GM12878 (cell line): Measurements from ENCODE around the gene CTNNA2. TPM values are rescaled to one million over a fixed set of nuclear protein-coding genes. Genes with fewer than 3 reads are reported as not detected.

Source experiments
- ATAC-seq: fragments of 200-7000 bp; cut with Tn5 transposase; 3 replicates; pipeline ENCODE4 v1.9.1; 2020; ENCODE audit warnings: mild to moderate bottlenecking, moderate library complexity
- BruUV-seq: library from RNA; stranded (reverse); fragments of 400-500 nt; replicated peaks from 2 replicates; lab custom pipeline; 2021; lab: Mats Ljungman, UMichigan
- CTCF ChIA-PET: fragments of 300-600 bp; sonication (Branson Sonifier 250); formaldehyde crosslinking; extraction: SDS; loops from one replicate; lab custom pipeline; 2021; ENCODE audit warnings: inconsistent platforms; lab: Yijun Ruan, JAX
- POLR2A ChIA-PET: fragments of 350-600 bp; formaldehyde crosslinking; extraction: SDS; loops from one replicate; lab custom pipeline; 2021; ENCODE audit warnings: inconsistent platforms; lab: Charles Lee
- RAD21 ChIA-PET: fragments of 300-600 bp; sonication (Branson Sonifier 250); formaldehyde crosslinking; loops from one replicate; lab custom pipeline; 2023; ENCODE audit warnings: antibody characterized with exemption; ENCODE audit not compliant: unreplicated experiment; lab: Charles Lee
- SMC1A ChIA-PET: fragments of 300-600 bp; sonication (Branson Sonifier 250); formaldehyde crosslinking; loops from one replicate; lab custom pipeline; 2023; ENCODE audit not compliant: unreplicated experiment, uncharacterized antibody; lab: Charles Lee
- DNase-seq: peaks from one replicate; pipeline ENCODE4 v3.0.0-alpha.2; 2011; ENCODE audit warnings: low read depth, low spot score
- FAIRE-seq: peaks from 3 replicates; lab custom pipeline; 2011; peaks lifted over from hg19 to GRCh38; lab: Jason Lieb, UNC
- H2AFZ ChIP-seq: 2 replicates; pipeline ENCODE4 v1.6.0; 2011; ENCODE audit warnings: low read depth, low read length, control low read depth; ENCODE audit not compliant: control insufficient read depth
- H3K27ac ChIP-seq: 2 replicates; pipeline ENCODE4 v1.5.1; 2011; ENCODE audit warnings: control low read depth; ENCODE audit not compliant: control insufficient read depth, insufficient read depth
- H3K27me3 ChIP-seq, 2 experiments: replicated peaks in 1 of 2; 2 replicates each; pipeline versions ENCODE4 v1.6.0 to v1.6.1; 2011; ENCODE audit warnings: low read length in 1 of 2; ENCODE audit not compliant: control insufficient read depth in 2 of 2, insufficient read depth in 2 of 2
- H3K36me3 ChIP-seq, 2 experiments: 2 replicates each; pipeline ENCODE4 v1.5.1; 2011; ENCODE audit warnings: low read length in 1 of 2; ENCODE audit not compliant: control insufficient read depth in 2 of 2, insufficient read depth in 2 of 2
- H3K4me1 ChIP-seq: 2 replicates; pipeline ENCODE4 v1.6.1; 2011; ENCODE audit warnings: mild to moderate bottlenecking, low read length, moderate library complexity, mixed read lengths; ENCODE audit not compliant: control insufficient read depth, insufficient read depth
- H3K4me2 ChIP-seq: 2 replicates; pipeline ENCODE4 v1.6.0; 2011; ENCODE audit warnings: control low read depth; ENCODE audit not compliant: control insufficient read depth, insufficient read depth
- H3K4me3 ChIP-seq: fragments of 200-600 bp; sonication (generic); 2 replicates; pipeline ENCODE4 v1.5.1; 2016
- H3K79me2 ChIP-seq: 2 replicates; pipeline ENCODE4 v1.6.0; 2011; ENCODE audit warnings: low read length; ENCODE audit not compliant: control insufficient read depth, insufficient read depth
- H3K9ac ChIP-seq: 2 replicates; pipeline ENCODE4 v1.8.0; 2011; ENCODE audit warnings: low read length, control low read depth, mixed read lengths; ENCODE audit not compliant: control insufficient read depth, insufficient read depth
- H3K9me3 ChIP-seq: replicated peaks from 3 replicates; pipeline ENCODE4 v1.5.1; 2011; ENCODE audit warnings: mild to moderate bottlenecking, low read length; ENCODE audit not compliant: control insufficient read depth, insufficient read depth
- H4K20me1 ChIP-seq: 2 replicates; pipeline ENCODE4 v1.6.0; 2011; ENCODE audit not compliant: control insufficient read depth, insufficient read depth
- BMI1 ChIP-seq: fragments of 450-650 bp; IDR thresholded peaks from 2 replicates; pipeline ENCODE4 v1.6.1; 2016; ENCODE audit warnings: mild to moderate bottlenecking, moderate library complexity, borderline replicate concordance
- CHD4 ChIP-seq: fragments of 200-600 bp; sonication (generic); IDR thresholded peaks from 2 replicates; pipeline ENCODE4 v1.6.1; 2016; ENCODE audit warnings: mild to moderate bottlenecking
- EED ChIP-seq: sonication (generic); IDR thresholded peaks from 2 replicates; pipeline ENCODE4 v1.6.1; 2016; ENCODE audit warnings: antibody characterized with exemption, low read depth
- ETV6 ChIP-seq, 2 experiments: fragments of 450-650 bp in 1 of 2; IDR thresholded peaks in 1 of 2; conservative IDR thresholded peaks in 1 of 2; 2 replicates each; pipeline ENCODE4 v1.6.1; 2014; ENCODE audit warnings: antibody characterized with exemption in 1 of 2, borderline replicate concordance in 1 of 2, low read depth in 1 of 2, mild to moderate bottlenecking in 1 of 2, moderate library complexity in 1 of 2
- HCFC1 ChIP-seq: fragments of 150-350 bp; IDR thresholded peaks from 2 replicates; pipeline ENCODE4 v1.6.1; 2014; ENCODE audit warnings: low read length
- KDM1A ChIP-seq: fragments of 200-600 bp; sonication (generic); IDR thresholded peaks from 2 replicates; pipeline ENCODE4 v1.6.1; 2016; ENCODE audit warnings: borderline replicate concordance
- MYC ChIP-seq: IDR thresholded peaks from 2 replicates; pipeline ENCODE4 v1.6.1; 2011; ENCODE audit warnings: mild to moderate bottlenecking, low read length, moderate library complexity, inconsistent platforms; ENCODE audit not compliant: insufficient read depth, insufficient replicate concordance, insufficient read length, severe bottlenecking
- NFYA ChIP-seq: IDR thresholded peaks from 2 replicates; pipeline ENCODE4 v1.6.1; 2011; ENCODE audit warnings: low read depth, mild to moderate bottlenecking, low read length, improper control_type of control experiment, borderline replicate concordance
- NR2C1 ChIP-seq: fragments of 450-650 bp; IDR thresholded peaks from 2 replicates; pipeline ENCODE4 v1.6.1; 2017; ENCODE audit warnings: antibody characterized with exemption, mild to moderate bottlenecking, moderate library complexity
- PML ChIP-seq: IDR thresholded peaks from 2 replicates; pipeline ENCODE4 v1.6.1; 2012; ENCODE audit warnings: low read length, inconsistent platforms
- SMAD1 ChIP-seq: fragments of 450-650 bp; IDR thresholded peaks from 2 replicates; pipeline ENCODE4 v1.6.1; 2018; ENCODE audit warnings: mild to moderate bottlenecking, low read depth; ENCODE audit not compliant: partially characterized antibody
- STAT3 ChIP-seq: IDR thresholded peaks from 2 replicates; pipeline ENCODE4 v1.6.1; 2011; ENCODE audit warnings: low read depth, low read length, improper control_type of control experiment
- ZNF622 ChIP-seq: fragments of 450-650 bp; IDR thresholded peaks from 2 replicates; pipeline ENCODE4 v1.6.1; 2017; ENCODE audit warnings: mild to moderate bottlenecking, inconsistent platforms
- WGBS: methylation state at CpG from one replicate; pipeline ENCODE4 v1.1.6; 2016; ENCODE audit warnings: low lambda C conversion rate; ENCODE audit not compliant: insufficient replicate concordance, insufficient coverage; ENCODE audit errors: missing lambda C conversion rate; 5-methylcytosine and 5-hydroxymethylcytosine counted together
- in situ Hi-C: fragments of 300-500 bp; cut with MboI; formaldehyde crosslinking; loops from 9 replicates; pipeline ENCODE4 v1.14.3; 2018; ENCODE audit warnings: mixed read lengths
- intact Hi-C: fragments of 100-400 bp; cut with micrococcal nuclease; formaldehyde crosslinking; loops from one replicate; pipeline ENCODE4 v1.14.2; 2022; ENCODE audit not compliant: unreplicated experiment
- polyA plus RNA-seq, 11 experiments: library from polyadenylated mRNA; depleted of rRNA in 4 of 11; unstranded in 6 of 11; stranded (reverse) in 5 of 11; fragments of >200 nt; fragmentation: Nextera tagmentation in 4 of 11; fragmentation: Illumina TruSeq in 1 of 11; extraction: Ambion mirVana in 4 of 11; extraction: Trizol in 1 of 11; gene quantifications; 1 replicate in 1 of 11; 2 replicates in 10 of 11; pipeline versions ENCODE4 v1.2.1 to v1.2.3, GENCODE V29; 2011 to 2016; ENCODE audit warnings: inconsistent platforms in 2 of 11, missing spikeins in 2 of 11, low read depth in 1 of 11
- total RNA-seq, 4 experiments: library from RNA; depleted of rRNA in 3 of 4; stranded (reverse); fragments of >200 nt in 3 of 4; fragmentation: Illumina TruSeq in 1 of 4; extraction: Trizol in 1 of 4; gene quantifications; 2 replicates each; pipeline versions ENCODE4 v1.2.1 to v1.2.3, GENCODE V29; 2013 to 2021
- TF ChIP-seq, protein P1 (sequence below): IDR thresholded peaks from 2 replicates; pipeline ENCODE4 v1.6.1; 2011; ENCODE audit warnings: low read depth, low read length, improper control_type of control experiment, borderline replicate concordance
- TF ChIP-seq, protein P2 (sequence below): IDR thresholded peaks from 2 replicates; pipeline ENCODE4 v1.6.1; 2012; ENCODE audit warnings: low read depth, low read length, improper control_type of control experiment
- TF ChIP-seq, protein P3 (sequence below): fragments of 450-650 bp; IDR thresholded peaks from 2 replicates; pipeline ENCODE4 v1.6.1; 2017; ENCODE audit warnings: mild to moderate bottlenecking, moderate library complexity

CTNNA2 gene
- total and polyA plus RNA-seq, 10 of the 15 experiments (the other 5 are each of a cell fraction or from before 2014, with no cell fraction given): 2.4 to 36.2 (median 6.6) TPM

DNA sequence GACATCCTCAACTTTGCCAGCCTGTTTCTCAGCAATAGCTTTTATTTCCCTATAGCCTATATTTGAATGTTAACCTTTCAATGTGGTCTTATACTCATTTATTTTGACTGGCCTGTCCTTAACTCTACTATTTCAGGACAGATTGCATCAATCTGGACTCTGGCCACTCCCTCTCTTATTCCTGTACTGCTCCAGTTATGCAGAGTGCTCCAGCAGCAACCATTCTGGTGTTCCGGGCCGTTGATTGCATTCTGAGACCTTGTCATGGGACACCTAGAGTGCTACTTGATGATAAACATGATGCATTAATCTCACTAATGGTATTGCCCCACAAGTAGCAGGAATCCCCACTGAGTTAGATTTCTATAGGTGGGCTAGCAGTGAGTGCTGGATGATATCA is 428.3 kb downstream of the CTNNA2 start:
- H3K9ac ChIP-seq: no peak overlapping the region
- H3K9me3 ChIP-seq: no peaks in the 10 kb centered on the region
- ChIA-PET SMC1A (no interaction called here), RAD21 (no interaction called here), CTCF (no interaction called here), POLR2A (no interaction called here)
- no peak for FAIRE-seq
- H3K79me2 ChIP-seq: no peaks in the 10 kb centered on the region
- TF ChIP-seq NFYA (no peak), KDM1A (no peak), ZNF622 (no peak), STAT3 (no peak), HCFC1 (no peak), SMAD1 (no peak), PML (no peak), EED (no peak), ETV6 (conservative IDR thresholded peaks at IDR 0.05 in 1 of 2, IDR thresholded peaks at IDR 0.05 in 1 of 2; ENCODE audit: borderline replicate concordance in 1 of 2, low read depth in 1 of 2) (no peak), CHD4 (no peak), NR2C1 (no peak), BMI1 (no peak), MYC (no peak)
- TF ChIP-seq, protein P1, sequence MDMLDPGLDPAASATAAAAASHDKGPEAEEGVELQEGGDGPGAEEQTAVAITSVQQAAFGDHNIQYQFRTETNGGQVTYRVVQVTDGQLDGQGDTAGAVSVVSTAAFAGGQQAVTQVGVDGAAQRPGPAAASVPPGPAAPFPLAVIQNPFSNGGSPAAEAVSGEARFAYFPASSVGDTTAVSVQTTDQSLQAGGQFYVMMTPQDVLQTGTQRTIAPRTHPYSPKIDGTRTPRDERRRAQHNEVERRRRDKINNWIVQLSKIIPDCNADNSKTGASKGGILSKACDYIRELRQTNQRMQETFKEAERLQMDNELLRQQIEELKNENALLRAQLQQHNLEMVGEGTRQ: no peak
- TF ChIP-seq, protein P2, sequence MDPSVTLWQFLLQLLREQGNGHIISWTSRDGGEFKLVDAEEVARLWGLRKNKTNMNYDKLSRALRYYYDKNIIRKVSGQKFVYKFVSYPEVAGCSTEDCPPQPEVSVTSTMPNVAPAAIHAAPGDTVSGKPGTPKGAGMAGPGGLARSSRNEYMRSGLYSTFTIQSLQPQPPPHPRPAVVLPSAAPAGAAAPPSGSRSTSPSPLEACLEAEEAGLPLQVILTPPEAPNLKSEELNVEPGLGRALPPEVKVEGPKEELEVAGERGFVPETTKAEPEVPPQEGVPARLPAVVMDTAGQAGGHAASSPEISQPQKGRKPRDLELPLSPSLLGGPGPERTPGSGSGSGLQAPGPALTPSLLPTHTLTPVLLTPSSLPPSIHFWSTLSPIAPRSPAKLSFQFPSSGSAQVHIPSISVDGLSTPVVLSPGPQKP: no peak
- TF ChIP-seq, protein P3, sequence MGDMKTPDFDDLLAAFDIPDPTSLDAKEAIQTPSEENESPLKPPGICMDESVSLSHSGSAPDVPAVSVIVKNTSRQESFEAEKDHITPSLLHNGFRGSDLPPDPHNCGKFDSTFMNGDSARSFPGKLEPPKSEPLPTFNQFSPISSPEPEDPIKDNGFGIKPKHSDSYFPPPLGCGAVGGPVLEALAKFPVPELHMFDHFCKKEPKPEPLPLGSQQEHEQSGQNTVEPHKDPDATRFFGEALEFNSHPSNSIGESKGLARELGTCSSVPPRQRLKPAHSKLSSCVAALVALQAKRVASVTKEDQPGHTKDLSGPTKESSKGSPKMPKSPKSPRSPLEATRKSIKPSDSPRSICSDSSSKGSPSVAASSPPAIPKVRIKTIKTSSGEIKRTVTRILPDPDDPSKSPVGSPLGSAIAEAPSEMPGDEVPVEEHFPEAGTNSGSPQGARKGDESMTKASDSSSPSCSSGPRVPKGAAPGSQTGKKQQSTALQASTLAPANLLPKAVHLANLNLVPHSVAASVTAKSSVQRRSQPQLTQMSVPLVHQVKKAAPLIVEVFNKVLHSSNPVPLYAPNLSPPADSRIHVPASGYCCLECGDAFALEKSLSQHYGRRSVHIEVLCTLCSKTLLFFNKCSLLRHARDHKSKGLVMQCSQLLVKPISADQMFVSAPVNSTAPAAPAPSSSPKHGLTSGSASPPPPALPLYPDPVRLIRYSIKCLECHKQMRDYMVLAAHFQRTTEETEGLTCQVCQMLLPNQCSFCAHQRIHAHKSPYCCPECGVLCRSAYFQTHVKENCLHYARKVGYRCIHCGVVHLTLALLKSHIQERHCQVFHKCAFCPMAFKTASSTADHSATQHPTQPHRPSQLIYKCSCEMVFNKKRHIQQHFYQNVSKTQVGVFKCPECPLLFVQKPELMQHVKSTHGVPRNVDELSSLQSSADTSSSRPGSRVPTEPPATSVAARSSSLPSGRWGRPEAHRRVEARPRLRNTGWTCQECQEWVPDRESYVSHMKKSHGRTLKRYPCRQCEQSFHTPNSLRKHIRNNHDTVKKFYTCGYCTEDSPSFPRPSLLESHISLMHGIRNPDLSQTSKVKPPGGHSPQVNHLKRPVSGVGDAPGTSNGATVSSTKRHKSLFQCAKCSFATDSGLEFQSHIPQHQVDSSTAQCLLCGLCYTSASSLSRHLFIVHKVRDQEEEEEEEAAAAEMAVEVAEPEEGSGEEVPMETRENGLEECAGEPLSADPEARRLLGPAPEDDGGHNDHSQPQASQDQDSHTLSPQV: no peak
- 37% methylated on average over 2 of the region's 2 CpGs for WGBS
- intact Hi-C loops (no loop called here), in situ Hi-C loops (no loop called here)
- H4K20me1 ChIP-seq: no peaks in the 10 kb centered on the region
- no peak overlapping the region for H3K4me3 ChIP-seq
- BruUV-seq: no TSS peak
- no peak overlapping the region for H3K4me2 ChIP-seq
- H3K36me3 ChIP-seq: no peaks in the 10 kb centered on the region
- H3K27me3 ChIP-seq: no peaks in the 10 kb centered on the region; a peak in 1 of 4 replicates
- H3K27ac ChIP-seq: no peak overlapping the region
- no peak overlapping the region for H2AFZ ChIP-seq
- no peak for ATAC-seq
- no peaks in the 10 kb centered on the region for H3K4me1 ChIP-seq
- no peak for DNase-seq
